IMR-90 (cell line): ENCODE measurements around the gene ARFIP2. TPM values are rescaled to one million over a fixed set of nuclear protein-coding genes. Genes with fewer than 3 reads are reported as not detected.

Experiments
- ATAC-seq: fragments of 200-7000 bp; cut with Tn5 transposase; 2 replicates; pipeline ENCODE4 v1.9.1; 2020; ENCODE audit warnings: low read depth, mild to moderate bottlenecking, moderate library complexity
- BruUV-seq: library from RNA; stranded (reverse); fragments of 400-500 nt; replicated peaks from 2 replicates; lab custom pipeline; 2021; lab: Mats Ljungman, UMichigan
- CTCF ChIA-PET: fragments of 300-600 bp; formaldehyde crosslinking; extraction: SDS; loops from one replicate; lab custom pipeline; 2021; ENCODE audit warnings: antibody characterized with exemption; lab: Yijun Ruan, JAX
- POLR2A ChIA-PET: fragments of 300-600 bp; sonication (Branson Sonifier 250); formaldehyde crosslinking; loops from one replicate; lab custom pipeline; 2022; ENCODE audit warnings: antibody characterized with exemption; ENCODE audit not compliant: unreplicated experiment; lab: Charles Lee
- DNase-seq: peaks from one replicate; pipeline ENCODE4 v3.0.0; 2013
- H2AFZ ChIP-seq: replicated peaks from 2 replicates; pipeline ENCODE3; 2013; ENCODE audit warnings: low read length, mild to moderate bottlenecking; ENCODE audit not compliant: poor library complexity
- H2AK5ac ChIP-seq: 2 replicates; pipeline ENCODE4 v1.6.1; 2013; ENCODE audit warnings: low read depth, low read length, inconsistent platforms
- H2AK9ac ChIP-seq: replicated peaks from 2 replicates; pipeline ENCODE3; 2013; ENCODE audit warnings: mild to moderate bottlenecking, low read depth, low read length, moderate library complexity; ENCODE audit not compliant: poor library complexity
- H2BK120ac ChIP-seq: 2 replicates; pipeline ENCODE4 v1.6.1; 2013; ENCODE audit warnings: low read depth, low read length, inconsistent platforms
- H2BK15ac ChIP-seq: 3 replicates; pipeline ENCODE4 v1.6.1; 2013; ENCODE audit warnings: low read depth, low read length, inconsistent platforms
- H2BK20ac ChIP-seq: 2 replicates; pipeline ENCODE4 v1.6.1; 2013; ENCODE audit warnings: low read depth, mild to moderate bottlenecking, inconsistent platforms, low read length, moderate library complexity
- H2BK5ac ChIP-seq: 2 replicates; pipeline ENCODE4 v1.6.1; 2013; ENCODE audit warnings: mild to moderate bottlenecking, low read depth, low read length, inconsistent platforms; ENCODE audit not compliant: poor library complexity, severe bottlenecking
- H3K14ac ChIP-seq: replicated peaks from 2 replicates; pipeline ENCODE4 v1.6.1; 2013; ENCODE audit warnings: low read depth, low read length, inconsistent platforms
- H3K18ac ChIP-seq: 2 replicates; pipeline ENCODE4 v1.6.1; 2013; ENCODE audit warnings: low read depth, low read length, control low read depth
- H3K23ac ChIP-seq: 2 replicates; pipeline ENCODE4 v1.6.1; 2013; ENCODE audit warnings: low read depth, low read length, inconsistent platforms
- H3K27ac ChIP-seq: 2 replicates; pipeline ENCODE4 v1.5.1; 2013; ENCODE audit warnings: mild to moderate bottlenecking, control low read depth, low read length; ENCODE audit not compliant: insufficient read depth
- H3K27me3 ChIP-seq: 2 replicates; pipeline ENCODE4 v1.6.1; 2013; ENCODE audit warnings: low read length; ENCODE audit not compliant: control insufficient read depth, insufficient read depth
- H3K36me3 ChIP-seq: 2 replicates; pipeline ENCODE4 v1.6.1; 2013; ENCODE audit warnings: low read length, mixed read lengths; ENCODE audit not compliant: control insufficient read depth, insufficient read depth
- H3K4ac ChIP-seq: 2 replicates; pipeline ENCODE4 v1.6.1; 2013; ENCODE audit warnings: low read depth, low read length, inconsistent platforms
- H3K4me1 ChIP-seq: 2 replicates; pipeline ENCODE4 v1.6.1; 2013; ENCODE audit warnings: low read length, mixed read lengths; ENCODE audit not compliant: control insufficient read depth, insufficient read depth
- H3K4me2 ChIP-seq: 2 replicates; pipeline ENCODE4 v1.6.1; 2013; ENCODE audit warnings: low read depth, mild to moderate bottlenecking, control low read depth, low read length, moderate library complexity
- H3K4me3 ChIP-seq: 2 replicates; pipeline ENCODE4 v1.5.1; 2013; ENCODE audit warnings: low read depth, mild to moderate bottlenecking, control low read depth, low read length, moderate library complexity; ENCODE audit not compliant: insufficient read depth
- H3K56ac ChIP-seq: 2 replicates; pipeline ENCODE4 v1.6.1; 2013; ENCODE audit warnings: low read length, inconsistent platforms; ENCODE audit not compliant: insufficient read depth; ENCODE audit errors: extremely low read depth
- H3K79me1 ChIP-seq, 2 experiments: 2 replicates each; pipeline ENCODE4 v1.6.1; 2013; ENCODE audit warnings: low read length in 2 of 2, inconsistent platforms in 1 of 2, low read depth in 1 of 2
- H3K9ac ChIP-seq: 2 replicates; pipeline ENCODE4 v1.6.1; 2013; ENCODE audit warnings: low read depth, low read length, control low read depth
- H3K9me1 ChIP-seq: 2 replicates; pipeline ENCODE4 v1.6.1; 2013; ENCODE audit warnings: low read length, inconsistent platforms; ENCODE audit not compliant: insufficient read depth
- H3K9me3 ChIP-seq: 2 replicates; pipeline ENCODE4 v1.6.1; 2013; ENCODE audit warnings: low read length; ENCODE audit not compliant: control insufficient read depth, insufficient read depth
- H4K20me1 ChIP-seq: 2 replicates; pipeline ENCODE4 v1.6.1; 2013; ENCODE audit warnings: low read length, inconsistent platforms; ENCODE audit not compliant: insufficient read depth
- H4K5ac ChIP-seq: 2 replicates; pipeline ENCODE4 v1.6.1; 2013; ENCODE audit warnings: mild to moderate bottlenecking, low read depth, low read length, control low read depth
- H4K8ac ChIP-seq, 2 experiments: 2 replicates each; pipeline ENCODE4 v1.6.1; 2013; ENCODE audit warnings: low read depth in 2 of 2, low read length in 2 of 2, control low read depth in 1 of 2, inconsistent platforms in 1 of 2
- H4K91ac ChIP-seq: 2 replicates; pipeline ENCODE4 v1.6.1; 2013; ENCODE audit warnings: low read depth, low read length, inconsistent platforms; ENCODE audit not compliant: insufficient read depth
- CHD1 ChIP-seq: IDR thresholded peaks from 2 replicates; pipeline ENCODE4 v1.6.1; 2012; ENCODE audit warnings: low read depth, low read length, improper control_type of control experiment
- MAFK ChIP-seq: IDR thresholded peaks from 2 replicates; pipeline ENCODE4 v1.6.1; 2012; ENCODE audit warnings: low read depth, low read length, improper control_type of control experiment
- WGBS, 2 experiments: methylation state at CpG; one replicate each; pipeline versions ENCODE4 v1.1.5 to v1.1.7; 2013; ENCODE audit warnings: missing lambda C conversion rate in 2 of 2; ENCODE audit not compliant: insufficient read length in 1 of 2; ENCODE audit errors: extremely low coverage in 2 of 2; 5-methylcytosine and 5-hydroxymethylcytosine counted together
- dilution Hi-C: fragments of 300-500 bp; cut with HindIII; formaldehyde crosslinking; loops from one replicate; pipeline ENCODE4 v1.14.3; 2018; ENCODE audit warnings: low sequenced_read_pairs; ENCODE audit not compliant: unreplicated experiment
- in situ Hi-C: fragments of 300-500 bp; cut with MboI; formaldehyde crosslinking; loops from 3 replicates; pipeline ENCODE4 v1.14.3; 2019; ENCODE audit warnings: low sequenced_read_pairs, inconsistent platforms, mixed read lengths
- intact Hi-C: fragments of 100-400 bp; cut with micrococcal nuclease; formaldehyde crosslinking; loops from 2 replicates; pipeline ENCODE4 v1.10.0; 2022
- polyA plus RNA-seq, 3 experiments: library from polyadenylated mRNA; depleted of rRNA; stranded (reverse); fragments of >200 nt; gene quantifications; 2 replicates each; pipeline ENCODE4 v1.2.3, GENCODE V29; 2012; ENCODE audit warnings: low replicate concordance in 1 of 3
- total RNA-seq: library from RNA; depleted of rRNA; stranded (reverse); fragments of >200 nt; gene quantifications from 2 replicates; pipeline ENCODE4 v1.2.3, GENCODE V29; 2012

Gene ARFIP2
- total and polyA plus RNA-seq, 2 of the 4 experiments (the other 2 are of a cell fraction): 84.4 to 93.9 TPM

DNA sequence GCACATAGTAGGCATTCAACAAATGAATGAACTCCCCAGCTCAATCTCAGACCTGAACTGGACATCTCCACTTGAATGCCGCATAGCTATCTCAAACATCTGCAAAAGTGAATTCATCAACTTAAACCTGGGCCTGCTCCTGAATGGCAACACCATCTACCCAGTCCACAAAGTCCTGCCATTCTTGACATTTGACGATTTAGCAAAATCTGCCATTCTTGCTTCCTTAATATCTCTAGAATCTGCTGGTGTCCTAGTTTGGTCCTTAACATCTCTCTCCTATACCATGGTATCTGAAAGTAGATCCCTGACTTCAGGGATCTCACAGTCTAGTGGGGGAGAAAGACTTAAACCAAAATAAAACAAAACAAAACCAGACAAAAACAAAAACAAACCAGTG, 28.0 kb downstream of the ARFIP2 start:
- Histone ChIP-seq H3K4ac (no peak overlapping the region), H2AFZ (no peak overlapping the region), H3K9me3 (no peaks in the 10 kb centered on the region), H3K36me3 (peaks cover 59% of the 10 kb centered on the region), H2AK9ac (no peak overlapping the region), H4K20me1 (no peaks in the 10 kb centered on the region; the same call in 1 of the 2 replicates), H3K14ac (no peak overlapping the region), H3K27ac (no peak overlapping the region), H3K9me1 (peaks cover 4% of the 10 kb centered on the region; the same call in 1 of the 2 replicates), H2BK120ac (no peak overlapping the region), H3K79me1 (peaks cover 0 to 4% of the 10 kb centered on the region in 2 experiments; a peak in 2 of 4 replicates), H4K5ac (no peak overlapping the region), H3K23ac (no peak overlapping the region), H2BK5ac (no peak overlapping the region), H3K56ac (no peak overlapping the region), H2BK15ac (no peak overlapping the region), H3K9ac (no peak overlapping the region), H4K8ac (no peak overlapping the region), H2AK5ac (no peak overlapping the region), H4K91ac (no peak overlapping the region), H2BK20ac (no peak overlapping the region), H3K4me2 (no peak overlapping the region), H3K4me3 (no peak overlapping the region), H3K4me1 (no peaks in the 10 kb centered on the region), H3K27me3 (no peaks in the 10 kb centered on the region), H3K18ac (no peak overlapping the region)
- ChIA-PET POLR2A (no interaction called here), CTCF (interaction anchor here (1.4 to 2.6 kb wide), 3 partner anchors 9 to 74 kb away, joined by 3 to 11 read pairs (median 7); no protein-coding TSS in a partner anchor)
- no TSS peak for BruUV-seq
- in situ Hi-C loops: no loop called here
- no peak for DNase-seq
- no peak for ATAC-seq
- intact Hi-C loops: no loop called here
- peak; percentile 58 for TF ChIP-seq MAFK
- TF ChIP-seq CHD1: no peak
- WGBS, 2 experiments: 100% methylated on average over 1 of the region's 2 CpGs; no CpG with 5 or more reads in 1 of the 2 experiments
- dilution Hi-C loops: no loop called here
